Coronary artery (tissue), 2 donors: Measurements from ENCODE around the gene TOX2.

ENCODE experiments used
- DNase-seq: peaks from one replicate; pipeline ENCODE4 v3.0.0-alpha.2; 2017; ENCODE audit warnings: low spot score
- H3K27ac ChIP-seq, 2 donors: fragments of 200-600 bp; sonication (generic); one replicate each; pipeline ENCODE4 v1.5.1; 2016 to 2019
- H3K4me3 ChIP-seq: fragments of 200-600 bp; sonication (generic); 2 replicates; pipeline ENCODE4 v1.5.1; 2016; ENCODE audit warnings: mild to moderate bottlenecking, moderate library complexity
- CTCF ChIP-seq: fragments of 200-600 bp; sonication (generic); IDR thresholded peaks from one replicate; pipeline ENCODE4 v1.5.1; 2019; ENCODE audit warnings: antibody characterized with exemption

Gene TOX2

GRCh38 chr20:43938932-43939761, 24.5 kb downstream of the TOX2 start:
- DNase-seq, result no peak

GRCh38 chr20:43939762-43940121, 25.1 kb downstream of the TOX2 start:
- TF ChIP-seq CTCF, result no peak
- no peak for DNase-seq
- H3K27ac ChIP-seq, result no peak overlapping the region
- H3K4me3 ChIP-seq, result no peak overlapping the region

More at GRCh38 chr20:43938932-43939761, 24.5 kb downstream of the TOX2 start:
- no peak for TF ChIP-seq CTCF
- Histone ChIP-seq H3K4me3 (no peak overlapping the region), H3K27ac (no peak overlapping the region)

- TF ChIP-seq CTCF, result no peak
- no peak overlapping the region for H3K4me3 ChIP-seq
- DNase-seq, result no peak
- H3K27ac ChIP-seq, result no peak overlapping the region
These were observed 26.0 kb downstream of the TOX2 start for GRCh38 chr20:43940518-43941225.

- DNase-seq, result no peak
- TF ChIP-seq CTCF, result no peak
- Histone ChIP-seq H3K27ac (peak overlapping the region in 1 of 2 donors; percentile 68), H3K4me3 (no peak overlapping the region)
These were observed 27.0 kb downstream of the TOX2 start for GRCh38 chr20:43941476-43942200.

- Histone ChIP-seq H3K27ac (peak overlapping the region in 1 of 2 donors; percentile 68), H3K4me3 (no peak overlapping the region)
- TF ChIP-seq CTCF, result no peak
- no peak for DNase-seq
These were observed 27.5 kb downstream of the TOX2 start for GRCh38 chr20:43942201-43942590.

- DNase-seq, result no peak
- no peak for TF ChIP-seq CTCF
These were observed 28.1 kb downstream of the TOX2 start for GRCh38 chr20:43942667-43943285.

More at GRCh38 chr20:43942667-43943285, 28.1 kb downstream of the TOX2 start:
- Histone ChIP-seq H3K27ac (peak overlapping the region in 1 of 2 donors; percentile 33), H3K4me3 (no peak overlapping the region)
